Calu3 (cell line): Measurements from ENCODE around the gene TMEM131L. TPM values are rescaled to one million over a fixed set of nuclear protein-coding genes. Genes with fewer than 3 reads are reported as not detected.
"Not testable (repeated sequence)": the region's sequence is repeated elsewhere in the genome, so short reads cannot be mapped to it uniquely, and the experiment has no call there.

Experiments
- BruUV-seq: library from RNA; stranded (reverse); fragments of 400-500 nt; replicated peaks from 2 replicates; lab custom pipeline; 2021; lab: Mats Ljungman, UMichigan
- CTCF ChIA-PET: fragments of 300-600 bp; sonication (Branson Sonifier 250); formaldehyde crosslinking; loops from one replicate; lab custom pipeline; 2022; ENCODE audit warnings: antibody characterized with exemption; lab: Charles Lee
- DNase-seq: peaks from one replicate; pipeline ENCODE4 v3.0.0; 2022
- H3K27ac Mint-ChIP-seq: one replicate; pipeline ENCODE4 v1.8.0; 2022; ENCODE audit warnings: mixed read lengths; ENCODE audit not compliant: unreplicated experiment
- H3K27me3 Mint-ChIP-seq: one replicate; pipeline ENCODE4 v1.8.0; 2022; ENCODE audit warnings: mixed read lengths; ENCODE audit not compliant: unreplicated experiment
- H3K36me3 Mint-ChIP-seq: one replicate; pipeline ENCODE4 v1.8.0; 2022; ENCODE audit warnings: mild to moderate bottlenecking, moderate library complexity, mixed read lengths; ENCODE audit not compliant: insufficient read depth, unreplicated experiment
- H3K4me1 Mint-ChIP-seq: one replicate; pipeline ENCODE4 v1.8.0; 2022; ENCODE audit warnings: mild to moderate bottlenecking, low read depth, mixed read lengths; ENCODE audit not compliant: unreplicated experiment
- H3K4me3 Mint-ChIP-seq: one replicate; pipeline ENCODE4 v1.8.0; 2022; ENCODE audit warnings: mild to moderate bottlenecking, low read depth, moderate library complexity, mixed read lengths; ENCODE audit not compliant: unreplicated experiment
- H3K9me3 Mint-ChIP-seq: one replicate; pipeline ENCODE4 v1.8.0; 2022; ENCODE audit warnings: low read depth, mixed read lengths; ENCODE audit not compliant: unreplicated experiment
- CTCF ChIP-seq: fragments of 200-600 bp; IDR thresholded peaks from one replicate; pipeline ENCODE4 v1.8.0; 2022; ENCODE audit warnings: antibody characterized with exemption; ENCODE audit not compliant: unreplicated experiment
- intact Hi-C: fragments of 100-400 bp; cut with micrococcal nuclease; formaldehyde crosslinking; loops from one replicate; pipeline ENCODE4 v1.10.0; 2022; ENCODE audit not compliant: unreplicated experiment
- total RNA-seq: library from RNA; stranded (reverse); gene quantifications from 2 replicates; pipeline ENCODE4 v1.2.3, GENCODE V29; 2022

Gene TMEM131L
- total RNA-seq, 1 experiment from 2014 or later: 9.4 TPM

DNA sequence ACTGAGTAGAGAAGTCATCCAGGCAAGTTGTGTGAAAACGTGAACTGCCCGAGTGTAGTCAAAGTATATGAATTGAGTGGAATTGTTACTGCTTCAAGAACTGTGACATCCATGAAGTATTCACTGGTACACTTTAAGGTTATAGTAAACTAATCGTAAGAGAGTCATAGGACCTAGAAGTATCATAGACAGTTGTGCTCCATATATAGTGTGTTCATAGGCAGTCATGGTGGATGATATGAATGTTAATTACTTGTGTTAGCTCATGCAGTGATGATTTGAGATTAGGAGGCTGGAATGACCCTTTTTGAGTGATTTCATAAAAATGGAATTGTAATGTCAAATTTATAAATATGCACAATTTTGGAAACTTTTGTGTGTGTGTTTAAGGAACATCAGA lies 136.6 kb downstream of the TMEM131L start:
- intact Hi-C loops: no loop called here

GRCh38 chr4:153603258-153603657 lies 137.1 kb downstream of the TMEM131L start:
- Mint-ChIP-seq H3K27ac (no peak overlapping the region), H3K4me1 (no peaks in the 10 kb centered on the region), H3K27me3 (no peaks in the 10 kb centered on the region), H3K9me3 (no peaks in the 10 kb centered on the region), H3K4me3 (no peak overlapping the region), H3K36me3 (no peaks in the 10 kb centered on the region)
- no TSS peak for BruUV-seq
- no peak for TF ChIP-seq CTCF
- CTCF ChIA-PET: interaction anchor here (0.6 kb wide), 1 partner anchor 15 kb away, joined by 4 read pairs; no protein-coding TSS in a partner anchor
- no peak for DNase-seq
- intact Hi-C loops: no loop called here

More for the DNA sequence above, 136.6 kb downstream of the TMEM131L start:
- no peak overlapping the region for H3K27ac Mint-ChIP-seq
- BruUV-seq: no TSS peak
- H3K4me3 Mint-ChIP-seq: no peak overlapping the region
- H3K4me1 Mint-ChIP-seq: no peaks in the 10 kb centered on the region
- H3K36me3 Mint-ChIP-seq: no peaks in the 10 kb centered on the region
- H3K27me3 Mint-ChIP-seq: no peaks in the 10 kb centered on the region
- TF ChIP-seq CTCF: no peak
- CTCF ChIA-PET: interaction anchor here (0.6 kb wide), 1 partner anchor 15 kb away, joined by 4 read pairs; no protein-coding TSS in a partner anchor
- H3K9me3 Mint-ChIP-seq: no peaks in the 10 kb centered on the region
- no peak for DNase-seq

GRCh38 chr4:153603835-153604234 lies 137.7 kb downstream of the TMEM131L start:
- H3K27me3 Mint-ChIP-seq: no peaks in the 10 kb centered on the region
- no peaks in the 10 kb centered on the region for H3K9me3 Mint-ChIP-seq
- DNase-seq: no peak
- intact Hi-C loops: no loop called here
- H3K27ac Mint-ChIP-seq: no peak overlapping the region
- H3K36me3 Mint-ChIP-seq: no peaks in the 10 kb centered on the region
- BruUV-seq: no TSS peak
- no peak for TF ChIP-seq CTCF
- no peaks in the 10 kb centered on the region for H3K4me1 Mint-ChIP-seq
- CTCF ChIA-PET: no interaction called here
- H3K4me3 Mint-ChIP-seq: no peak overlapping the region

GRCh38 chr4:153609070-153609469 lies 142.9 kb downstream of the TMEM131L start:
- CTCF ChIA-PET, H3K9me3 Mint-ChIP-seq, H3K36me3 Mint-ChIP-seq, DNase-seq, H3K27me3 Mint-ChIP-seq, H3K4me3 Mint-ChIP-seq, intact Hi-C loops, BruUV-seq, H3K27ac Mint-ChIP-seq, H3K4me1 Mint-ChIP-seq: not testable (repeated sequence)

- no peak overlapping the region for H3K4me3 Mint-ChIP-seq
- no peak for DNase-seq
- H3K27me3 Mint-ChIP-seq: no peaks in the 10 kb centered on the region
- intact Hi-C loops: no loop called here
- H3K4me1 Mint-ChIP-seq: no peaks in the 10 kb centered on the region
- no peaks in the 10 kb centered on the region for H3K36me3 Mint-ChIP-seq
- H3K9me3 Mint-ChIP-seq: no peaks in the 10 kb centered on the region
- no peak overlapping the region for H3K27ac Mint-ChIP-seq
- BruUV-seq: no TSS peak
- CTCF ChIA-PET: no interaction called here
- no peak for TF ChIP-seq CTCF
Observed at GRCh38 chr4:153610623-153611376, 144.6 kb downstream of the TMEM131L start.
